ENCODE results near the gene LONRF2.

Gene LONRF2

DNA sequence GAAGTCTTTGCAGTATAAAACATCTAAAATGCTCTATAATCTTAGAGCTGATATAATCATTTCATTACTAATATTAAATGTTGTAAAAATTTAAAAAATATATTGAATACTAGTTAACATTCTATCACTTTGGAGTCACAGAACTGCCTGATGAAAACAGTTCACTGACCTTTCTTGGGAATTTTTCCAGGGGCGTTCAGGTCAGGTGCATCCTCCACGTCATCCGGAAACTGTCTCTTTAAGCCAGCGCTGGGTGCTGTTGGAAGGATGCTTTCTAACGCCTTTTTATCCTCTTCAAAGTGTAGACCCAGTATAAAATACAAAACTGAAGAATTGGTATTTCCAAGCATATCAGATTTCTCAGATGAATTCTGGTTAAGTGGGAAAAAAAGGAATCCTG lies 22.8 kb downstream of the LONRF2 start:
- DNase-seq = no peak

DNA sequence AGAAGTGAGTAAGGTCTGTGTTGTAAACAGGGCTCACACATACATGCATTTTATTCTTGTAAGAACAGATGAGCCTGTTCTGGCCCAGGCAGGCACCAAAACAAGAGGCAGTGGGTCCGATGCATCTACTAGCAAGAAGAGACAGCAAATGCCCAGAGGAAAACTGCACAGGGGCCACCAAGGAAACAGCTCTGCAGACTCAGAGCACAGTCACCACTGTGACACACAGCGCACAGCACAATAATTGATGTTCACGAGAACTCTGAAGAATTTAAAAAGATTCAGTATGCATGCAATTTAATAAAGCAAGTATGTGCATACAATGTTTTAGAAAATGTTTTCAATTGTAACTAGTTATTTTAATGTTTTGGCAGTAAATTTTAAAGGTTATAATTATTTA lies 24.8 kb downstream of the LONRF2 start:
- DNase-seq = no peak

DNA sequence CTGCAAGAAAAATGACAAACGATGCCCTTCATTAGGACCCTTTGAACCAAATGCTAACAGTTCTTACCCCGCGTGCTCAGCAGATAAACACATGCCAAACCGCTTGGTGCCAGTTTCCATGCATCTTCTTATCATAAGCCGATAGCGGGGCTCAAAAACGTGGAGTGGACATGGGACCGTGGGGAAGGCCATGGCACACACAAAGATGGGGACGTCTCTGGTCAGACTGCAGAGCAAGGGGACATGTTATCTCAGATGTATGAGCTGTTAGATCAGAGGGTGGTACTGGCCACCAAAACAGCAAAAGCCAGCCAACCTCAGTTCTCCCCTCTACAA lies 28.2 kb downstream of the LONRF2 start:
- no peak for DNase-seq

DNA sequence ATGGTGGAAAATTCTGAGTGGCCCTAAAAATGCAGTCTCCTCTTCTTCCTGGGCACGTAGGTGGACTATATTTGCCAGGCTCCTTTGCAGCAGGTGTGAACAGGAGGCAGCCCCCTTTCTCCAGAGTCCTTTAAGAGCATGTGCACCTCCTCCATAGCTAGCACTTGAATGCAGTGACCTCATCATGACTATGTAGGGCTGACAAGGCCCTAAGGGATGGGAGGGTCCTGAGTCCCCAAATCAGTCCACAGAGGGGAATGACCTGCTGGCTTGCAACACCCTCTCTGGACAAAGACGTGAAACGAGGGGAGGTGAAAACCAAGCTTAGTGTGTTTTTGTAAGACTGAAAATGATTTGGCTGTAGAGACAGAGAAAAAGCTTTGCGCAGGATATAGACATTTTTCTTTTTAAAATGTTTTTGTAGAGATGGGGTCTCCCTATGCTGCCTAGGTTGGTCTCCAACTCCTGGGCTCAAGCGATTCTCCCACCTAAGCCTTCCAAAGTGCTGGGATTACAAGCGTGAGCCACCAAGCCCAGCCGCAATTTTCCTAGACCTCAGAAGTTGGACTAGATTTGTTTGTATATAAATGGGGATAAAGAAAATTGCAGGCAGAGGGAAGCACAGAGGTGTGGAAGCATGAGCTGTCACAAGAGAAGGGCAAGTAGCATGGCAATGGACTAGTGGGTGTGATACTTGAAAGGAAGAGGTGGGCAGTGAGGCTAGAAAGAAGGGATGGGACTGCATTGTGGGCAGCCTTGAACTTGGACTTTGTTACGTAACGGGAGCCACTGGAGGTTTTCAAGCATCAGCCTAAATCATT lies 28.8 kb downstream of the LONRF2 start:
- DNase-seq = no peak

DNA sequence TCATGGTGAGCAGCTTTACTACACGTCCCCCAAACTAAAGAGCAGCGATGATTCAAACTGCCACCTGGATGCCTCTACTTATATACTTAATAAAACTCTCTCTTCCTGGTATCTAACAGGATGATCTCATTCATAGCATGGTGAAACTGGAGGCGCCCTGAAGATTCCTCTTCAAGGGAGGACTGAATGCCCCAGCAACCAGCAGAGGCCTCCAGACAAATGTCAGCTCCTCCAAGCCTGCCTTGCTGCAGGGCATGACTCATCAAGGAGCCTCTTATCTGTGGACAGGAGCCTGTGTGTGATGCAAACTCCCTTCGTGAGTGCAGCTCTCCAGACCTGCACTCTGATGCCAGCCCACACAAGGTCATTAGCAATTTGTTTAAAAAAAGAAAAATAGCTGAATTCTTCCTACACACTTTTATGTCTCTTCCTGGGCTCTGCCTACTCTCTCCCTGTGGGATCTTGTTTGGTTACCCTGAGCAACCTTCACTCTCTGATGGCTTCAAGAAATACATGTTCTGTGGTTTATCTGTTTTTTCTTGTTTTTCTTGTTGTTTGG lies 30.2 kb downstream of the LONRF2 start:
- DNase-seq = peak; percentile 14

DNA sequence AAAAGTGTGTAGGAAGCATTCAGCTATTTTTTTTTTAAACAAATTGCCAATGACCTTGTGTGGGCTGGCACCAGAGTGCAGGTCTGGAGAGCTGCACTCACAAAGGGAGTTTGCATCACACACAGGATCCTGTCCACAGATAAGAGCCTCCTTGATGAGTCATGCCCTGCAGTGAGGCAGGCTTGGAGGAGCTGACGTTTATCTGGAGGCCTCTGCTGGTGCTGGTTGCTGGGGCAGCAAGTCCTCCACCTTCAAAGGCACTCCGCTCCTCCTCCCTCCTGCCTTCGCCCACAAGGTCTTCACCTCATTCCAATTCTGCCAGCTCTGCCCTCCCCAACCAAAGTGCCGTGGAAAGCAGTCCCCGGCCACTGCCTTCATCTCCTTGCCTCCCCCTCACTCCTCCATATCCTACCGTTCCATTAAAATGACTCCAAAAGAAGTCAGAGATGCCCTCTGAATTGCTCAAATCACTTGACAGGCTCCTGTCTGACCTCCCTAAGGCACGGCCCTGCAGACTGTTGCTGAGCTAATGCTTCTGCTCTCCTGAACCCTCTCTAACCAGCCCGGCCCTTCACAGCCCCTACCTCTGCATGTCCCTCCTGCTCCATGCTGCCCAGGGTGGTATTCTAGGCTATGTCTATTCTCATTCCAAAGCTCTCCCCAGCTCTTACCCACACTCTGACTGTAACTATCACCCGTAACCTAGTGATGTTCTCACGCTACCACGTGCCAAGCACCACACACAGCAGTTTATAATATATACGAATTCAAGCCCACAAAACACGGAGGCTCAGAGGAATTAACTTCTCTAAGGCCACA lies 30.9 kb downstream of the LONRF2 start:
- DNase-seq = peak; percentile 22

DNA sequence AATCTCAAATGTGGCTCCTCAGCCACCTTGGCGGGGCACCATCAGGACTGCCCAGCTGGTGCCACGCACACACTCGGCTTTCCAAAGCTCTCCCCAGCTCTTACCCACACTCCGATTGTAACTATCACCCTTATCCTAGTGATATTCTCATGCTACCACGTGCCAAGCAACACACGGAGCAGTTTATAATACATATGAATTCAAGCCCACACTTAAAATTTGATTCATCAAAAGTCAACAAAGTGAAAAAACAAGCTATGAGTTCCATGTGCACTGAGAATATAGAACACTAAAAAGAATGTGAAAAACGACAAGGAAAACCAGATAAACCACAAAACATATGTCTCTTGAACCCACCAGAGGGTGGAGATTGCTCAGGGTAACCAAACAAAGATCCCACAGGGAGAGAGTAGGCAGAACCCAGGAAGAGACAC lies 31.6 kb downstream of the LONRF2 start:
- DNase-seq = no peak

DNA sequence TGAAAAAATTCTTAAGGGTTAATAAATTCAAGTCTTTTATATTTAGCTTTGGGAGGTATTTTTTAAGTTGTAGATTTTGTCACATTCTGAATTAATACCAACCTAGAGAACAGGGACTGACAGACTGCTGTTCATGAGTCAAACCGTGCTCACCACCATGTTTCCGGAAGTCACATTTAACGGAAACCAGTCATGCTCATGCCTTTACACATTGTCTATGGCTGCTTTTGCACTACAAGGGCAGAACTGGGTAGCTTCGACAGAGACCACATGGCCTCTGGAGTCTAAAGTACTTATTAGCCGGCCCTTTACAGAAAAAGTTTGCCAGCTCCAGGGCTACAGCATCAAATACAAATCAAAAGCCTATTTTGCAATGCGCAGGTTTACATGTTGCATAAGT lies 33.3 kb downstream of the LONRF2 start:
- no peak for DNase-seq

DNA sequence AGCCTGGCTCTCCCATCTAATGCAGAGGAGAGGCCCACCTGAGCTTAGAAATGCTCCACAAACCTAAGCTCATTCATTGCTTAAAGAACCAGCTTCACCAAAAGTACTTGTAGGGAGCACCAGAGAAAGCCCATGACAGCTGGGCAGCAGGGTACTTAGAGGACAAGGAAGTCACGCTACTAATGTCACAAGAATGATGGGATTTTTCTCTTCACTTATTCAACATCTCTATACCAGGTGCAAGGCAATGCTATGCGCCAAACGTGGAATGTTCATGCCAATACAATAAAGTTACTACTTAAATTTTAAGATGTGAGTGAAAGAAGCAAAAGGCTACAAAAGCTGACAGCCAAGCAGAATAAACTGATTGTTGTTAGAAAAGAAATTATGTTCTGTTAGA lies 36.0 kb downstream of the LONRF2 start:
- DNase-seq = no peak

DNA sequence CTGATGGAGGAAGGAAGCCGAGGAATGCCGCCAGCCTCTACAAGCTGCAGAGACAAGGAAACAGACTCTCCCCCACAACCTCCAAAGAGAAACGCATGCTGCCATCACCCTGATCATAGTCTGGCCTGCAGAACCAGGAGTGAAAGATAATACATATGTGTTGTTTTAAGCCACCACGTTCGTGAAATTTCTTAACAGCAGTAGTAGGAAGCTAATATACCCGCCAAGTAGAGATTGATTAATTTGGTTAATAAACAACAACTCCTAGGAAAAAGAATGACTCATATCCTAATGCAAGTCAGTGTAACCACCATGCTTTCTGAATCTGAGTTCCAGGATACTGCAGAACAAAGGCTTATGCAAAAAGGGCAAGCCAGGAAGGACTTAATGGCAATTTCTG lies 36.6 kb downstream of the LONRF2 start:
- no peak for DNase-seq

DNA sequence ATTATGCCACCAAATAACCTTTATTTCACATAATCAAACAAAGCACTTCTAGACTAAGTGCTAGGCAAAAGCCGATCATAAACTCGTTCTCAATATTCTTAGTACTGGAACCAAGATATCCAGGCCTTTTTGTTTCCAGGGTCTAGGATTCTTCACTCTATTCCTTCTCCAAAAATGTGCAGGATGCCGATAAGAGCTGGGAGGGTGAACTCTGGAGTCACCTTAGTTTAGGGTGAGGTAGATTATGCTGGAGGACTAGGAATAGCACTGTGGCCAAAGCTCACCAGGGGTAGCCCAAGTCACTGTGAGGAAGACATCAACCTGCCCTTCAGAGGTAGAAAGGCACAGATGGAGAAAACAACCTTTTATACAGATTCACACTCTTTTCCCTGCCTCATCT lies 37.3 kb downstream of the LONRF2 start:
- DNase-seq = no peak

DNA sequence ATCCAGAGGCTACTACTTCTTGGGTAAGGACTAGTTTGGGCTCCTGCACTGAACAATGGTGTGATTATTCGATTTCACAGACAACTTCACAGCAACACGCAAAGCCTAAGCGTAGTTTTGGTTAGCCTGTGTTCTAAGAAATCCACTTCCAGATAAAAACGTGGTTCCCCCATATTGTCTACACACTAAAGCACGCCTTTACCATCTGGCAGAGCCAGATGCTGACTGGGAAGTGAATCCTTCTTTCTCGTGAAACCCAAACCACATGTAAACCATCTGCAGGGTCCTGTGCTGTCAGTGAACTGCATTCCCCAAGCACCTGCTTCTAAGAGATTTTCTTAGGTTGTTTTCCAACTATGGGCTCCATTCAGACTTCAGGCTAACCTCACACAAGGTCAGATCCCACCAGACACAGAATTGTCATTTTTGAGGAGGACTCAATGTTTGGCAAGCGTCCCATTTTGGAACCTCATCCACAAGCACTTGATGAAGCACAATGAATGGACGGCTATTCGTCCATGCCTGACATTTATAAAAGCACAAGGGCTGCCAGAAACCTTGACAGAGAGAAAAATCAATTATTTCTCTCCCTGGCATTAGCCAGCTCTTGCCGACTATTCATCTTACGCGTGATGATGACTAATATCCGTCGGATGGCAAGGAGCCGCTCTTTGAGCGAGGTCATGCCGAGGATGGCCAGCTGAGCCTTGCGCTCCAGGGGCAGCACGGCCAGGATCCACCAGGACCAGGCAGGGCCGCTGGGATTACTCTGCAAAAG lies 38.4 kb downstream of the LONRF2 start:
- DNase-seq = no peak

DNA sequence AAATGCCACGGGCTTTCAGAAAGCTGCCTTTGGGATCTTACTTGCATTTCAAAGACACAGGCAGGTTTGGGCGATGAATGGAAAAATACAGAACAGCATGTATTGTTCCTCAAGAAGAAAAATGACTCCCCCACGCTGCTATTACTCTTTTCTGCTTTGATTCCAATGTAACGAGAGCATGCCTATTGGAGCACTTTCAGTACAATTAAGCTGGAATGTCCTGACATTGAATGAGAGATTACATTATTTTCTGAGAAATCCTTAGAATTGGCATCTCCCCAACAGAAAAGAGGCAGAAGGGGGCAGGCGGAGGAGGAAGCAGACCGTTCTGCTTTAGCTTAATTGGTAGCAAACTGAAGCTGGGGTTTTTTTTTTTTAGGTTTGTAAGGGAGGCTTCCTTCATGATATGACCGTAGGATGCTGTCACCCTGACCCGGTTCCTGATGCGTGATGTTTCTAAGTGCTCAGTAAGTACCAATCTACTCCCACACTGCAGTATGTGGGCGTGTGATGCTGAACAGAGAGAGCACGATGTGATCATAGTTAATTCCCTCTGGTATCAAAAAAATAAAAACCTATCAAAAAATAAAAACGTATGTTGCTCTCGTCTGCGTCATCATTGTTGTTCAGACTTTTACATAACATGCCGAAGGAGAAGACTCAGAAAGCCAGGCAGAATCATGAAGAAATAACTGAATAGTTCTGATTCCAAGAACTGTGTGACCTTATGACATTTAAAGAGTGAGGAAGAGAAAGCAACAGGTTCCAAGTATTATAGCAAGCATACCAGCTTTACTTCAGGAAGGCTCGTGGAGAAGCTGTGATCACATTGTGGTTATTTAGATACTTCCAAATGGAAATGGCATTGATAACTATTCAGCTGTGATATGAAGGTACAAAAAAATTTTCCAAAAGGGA lies 40.5 kb downstream of the LONRF2 start:
- DNase-seq = no peak

DNA sequence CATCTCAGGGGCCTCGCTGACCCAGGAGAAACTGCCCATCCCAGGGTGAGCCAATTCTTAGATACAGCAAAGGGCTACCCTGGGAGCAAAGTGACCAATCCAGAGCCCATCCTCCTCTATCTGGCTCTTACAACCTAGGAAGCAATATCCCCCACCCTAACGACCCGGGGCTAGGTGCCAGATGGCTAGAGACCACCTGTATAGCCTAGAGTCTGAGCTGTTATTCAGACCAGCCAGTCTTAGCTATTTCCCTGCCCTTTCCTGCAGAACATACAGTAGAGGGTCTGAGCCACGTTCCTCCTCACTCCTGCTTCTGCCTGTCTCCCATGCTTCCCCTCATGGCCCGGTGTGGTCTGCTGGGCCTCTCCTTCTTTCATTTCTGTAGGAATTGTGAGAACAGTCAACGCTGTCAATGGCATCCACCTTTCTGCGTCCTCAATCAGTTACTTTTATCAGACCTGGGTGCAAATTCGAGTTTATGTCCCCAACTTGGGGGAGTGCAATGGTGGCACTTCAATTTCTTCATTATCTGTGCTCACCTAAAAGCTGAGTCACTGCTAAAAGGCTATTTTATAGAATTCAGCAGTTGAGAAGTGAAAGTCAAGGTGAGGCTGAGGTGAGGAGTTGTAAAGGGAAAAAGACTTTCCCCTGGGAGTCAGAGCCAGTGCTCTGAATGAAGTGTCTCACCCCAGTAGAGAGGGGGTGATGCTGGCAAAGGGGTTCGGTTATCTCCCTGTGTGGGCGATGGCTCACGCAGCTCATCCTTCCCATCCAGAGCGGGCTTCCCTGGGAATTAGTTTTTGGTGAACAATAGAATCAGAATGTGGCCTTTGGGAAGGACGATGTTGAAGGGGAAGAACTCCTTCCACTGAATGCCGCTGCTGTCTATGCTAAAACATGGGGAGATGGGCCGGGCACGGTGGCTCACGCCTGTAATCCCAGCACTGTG lies 42.4 kb downstream of the LONRF2 start:
- no peak for DNase-seq

DNA sequence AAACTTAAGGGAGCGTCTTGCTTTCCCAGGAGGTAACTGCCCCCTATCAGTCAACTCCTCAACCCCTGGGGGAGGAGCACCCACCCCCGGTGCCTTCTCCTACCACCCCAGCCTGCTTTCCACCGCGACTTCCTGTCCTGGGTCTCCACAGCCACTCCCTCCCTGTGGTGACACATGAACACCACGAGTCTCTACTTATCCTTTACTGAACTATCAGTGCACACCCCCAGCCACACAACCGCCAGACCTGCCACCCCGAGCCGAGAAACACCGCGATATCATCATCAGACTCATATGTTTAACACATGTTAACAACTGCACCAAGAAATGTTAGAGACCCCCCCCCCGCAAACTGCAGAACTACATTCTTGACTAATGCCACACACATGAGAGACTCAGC lies 43.3 kb downstream of the LONRF2 start:
- DNase-seq = no peak

DNA sequence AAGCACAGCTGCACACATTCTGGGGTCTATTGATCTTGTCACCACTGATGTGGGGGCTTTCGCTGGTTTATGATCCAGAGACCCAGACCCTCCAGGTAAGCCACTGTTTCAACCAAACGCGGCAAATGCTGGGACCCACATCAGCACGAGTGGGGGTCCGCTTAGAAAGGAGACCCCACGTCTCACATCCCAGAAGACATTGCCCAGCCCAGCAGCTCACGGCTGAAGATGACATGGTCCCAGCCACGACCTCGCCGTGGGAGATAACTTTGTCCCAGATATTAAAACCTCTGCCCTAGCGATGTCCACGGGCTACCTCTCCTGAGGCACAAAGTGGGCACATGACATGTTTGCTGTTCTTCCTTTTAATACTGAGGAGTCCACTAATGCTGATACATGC lies 43.8 kb downstream of the LONRF2 start:
- DNase-seq = no peak

DNA sequence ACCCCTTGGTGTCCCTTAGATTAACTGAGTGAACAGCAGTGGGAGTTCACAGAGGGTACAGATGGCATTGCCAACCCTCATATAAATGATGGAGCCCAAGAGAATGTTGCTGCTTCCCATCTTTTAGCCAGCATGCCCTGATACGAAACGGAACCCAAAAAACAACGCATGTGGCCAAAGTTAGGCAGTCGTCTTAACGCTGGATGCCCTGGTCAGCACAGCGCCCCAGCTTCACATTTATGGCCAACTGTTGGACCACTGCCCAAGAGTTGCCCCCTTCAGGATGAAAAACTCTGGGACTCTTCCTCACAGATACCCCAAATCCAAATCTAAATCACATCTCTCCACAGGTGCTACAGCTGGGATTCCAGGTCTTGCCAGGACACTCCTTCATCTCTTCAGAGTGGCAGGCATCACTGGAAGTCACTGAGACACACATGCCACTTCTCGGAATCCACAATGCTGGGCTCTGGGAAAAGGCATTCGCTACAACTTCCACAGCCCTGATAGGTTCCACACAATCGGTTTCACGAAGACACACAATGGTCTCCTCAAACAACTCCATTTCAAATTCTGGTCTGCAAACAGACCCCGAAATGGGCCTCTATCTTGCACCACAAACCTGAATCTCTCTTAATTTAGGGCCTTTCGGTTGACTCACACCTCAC lies 44.6 kb downstream of the LONRF2 start:
- no peak for DNase-seq

DNA sequence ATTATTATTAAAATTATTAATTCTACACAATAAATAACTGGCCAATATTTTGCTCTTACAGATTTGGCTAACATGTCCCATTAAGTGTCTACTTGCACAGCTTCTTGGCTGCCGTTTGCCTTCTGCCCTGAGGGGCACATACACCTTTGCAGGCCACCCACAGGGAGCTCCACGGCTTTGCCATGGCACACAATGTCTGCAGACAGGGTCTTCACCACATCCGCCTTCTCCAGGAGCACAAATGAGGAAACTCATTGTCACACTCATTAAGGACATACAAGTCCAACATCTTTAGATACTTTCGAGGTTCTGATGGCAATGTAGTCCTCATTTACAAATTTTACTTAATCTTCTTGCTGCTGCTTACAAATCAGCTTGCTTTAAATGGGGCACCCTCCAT lies 45.6 kb downstream of the LONRF2 start:
- no peak for DNase-seq

DNA sequence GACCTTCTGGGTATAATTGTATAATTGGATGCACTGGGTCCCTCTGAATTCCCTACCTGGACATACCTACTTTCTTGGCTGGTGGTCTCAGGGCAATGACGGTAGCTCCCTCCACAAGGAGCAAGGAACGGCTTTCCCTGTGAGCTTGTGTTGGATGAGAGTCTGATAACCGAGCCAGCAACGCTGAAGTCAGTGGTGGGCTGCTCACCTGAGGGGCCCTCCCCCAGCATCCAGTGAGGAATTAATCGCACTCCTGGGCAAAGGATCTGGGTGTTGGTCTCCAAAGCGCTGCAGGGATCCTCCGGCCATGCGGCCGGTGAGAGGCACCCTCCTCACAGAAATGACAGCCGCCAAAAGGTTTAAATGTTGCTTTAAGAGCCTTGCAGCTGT lies 47.1 kb downstream of the LONRF2 start:
- DNase-seq = no peak

DNA sequence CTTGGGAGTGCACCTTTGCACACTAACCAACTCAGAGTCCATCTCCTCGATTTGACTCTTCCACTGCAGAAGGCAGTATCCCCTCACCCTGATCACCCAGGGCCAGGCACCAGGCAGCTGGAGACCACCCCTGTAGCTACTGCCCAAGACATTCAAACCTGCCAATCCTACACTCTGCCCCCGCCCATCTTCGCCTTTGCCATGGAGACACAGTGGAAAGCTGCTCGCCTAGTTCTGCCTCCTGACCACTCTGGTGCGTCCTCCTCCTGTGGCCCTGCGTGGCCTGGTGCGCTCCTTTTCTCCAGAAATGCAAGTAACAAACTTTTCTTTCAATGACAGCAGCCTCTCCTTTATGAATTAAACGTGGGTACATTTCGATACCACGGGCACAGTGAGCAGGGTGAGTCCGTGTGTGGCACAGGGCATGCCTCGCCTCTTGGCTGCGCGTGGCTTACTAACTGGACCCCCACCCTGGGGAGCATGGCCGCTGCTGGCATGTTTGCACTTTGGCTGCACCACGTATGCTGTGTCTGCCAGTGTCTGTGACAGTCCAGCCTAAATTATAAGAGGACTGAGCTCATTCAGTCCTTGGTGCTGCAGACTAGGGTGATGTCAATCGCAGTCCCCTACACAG lies 47.6 kb downstream of the LONRF2 start:
- DNase-seq = no peak

Measured in effector CD4-positive, alpha-beta T cell (primary cell).